ENCODE measurements around the gene WIPF2.
"Not testable (repeated sequence)": the region's sequence is repeated elsewhere in the genome, so short reads cannot be mapped to it uniquely, and the experiment has no call there.

WIPF2 gene

DNA sequence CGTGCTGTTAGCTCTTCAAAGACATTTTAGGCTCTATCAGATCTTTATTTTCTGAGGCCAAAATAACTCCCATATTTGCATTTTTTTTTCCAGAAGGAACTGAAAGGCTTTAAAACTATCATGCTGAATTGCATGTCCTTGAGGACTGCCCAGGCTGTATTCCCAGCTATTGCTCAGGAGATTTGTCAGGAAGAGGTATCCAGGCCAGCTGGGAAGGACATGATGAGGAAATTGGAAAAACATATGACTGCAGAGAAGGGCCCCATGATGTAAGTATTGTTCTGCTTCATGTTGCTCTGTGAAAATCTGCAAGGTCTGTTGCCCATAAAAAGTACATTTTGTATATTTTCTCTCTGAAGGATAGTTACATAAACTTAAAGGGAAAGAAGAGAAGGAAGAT lies 74.3 kb downstream of the WIPF2 start:
- no peak for DNase-seq (ENCODE audit: low read depth)
- no peak overlapping the region for H3K4me3 ChIP-seq (ENCODE audit: control insufficient read depth, low read depth, low read length)
- TF ChIP-seq, protein P1, sequence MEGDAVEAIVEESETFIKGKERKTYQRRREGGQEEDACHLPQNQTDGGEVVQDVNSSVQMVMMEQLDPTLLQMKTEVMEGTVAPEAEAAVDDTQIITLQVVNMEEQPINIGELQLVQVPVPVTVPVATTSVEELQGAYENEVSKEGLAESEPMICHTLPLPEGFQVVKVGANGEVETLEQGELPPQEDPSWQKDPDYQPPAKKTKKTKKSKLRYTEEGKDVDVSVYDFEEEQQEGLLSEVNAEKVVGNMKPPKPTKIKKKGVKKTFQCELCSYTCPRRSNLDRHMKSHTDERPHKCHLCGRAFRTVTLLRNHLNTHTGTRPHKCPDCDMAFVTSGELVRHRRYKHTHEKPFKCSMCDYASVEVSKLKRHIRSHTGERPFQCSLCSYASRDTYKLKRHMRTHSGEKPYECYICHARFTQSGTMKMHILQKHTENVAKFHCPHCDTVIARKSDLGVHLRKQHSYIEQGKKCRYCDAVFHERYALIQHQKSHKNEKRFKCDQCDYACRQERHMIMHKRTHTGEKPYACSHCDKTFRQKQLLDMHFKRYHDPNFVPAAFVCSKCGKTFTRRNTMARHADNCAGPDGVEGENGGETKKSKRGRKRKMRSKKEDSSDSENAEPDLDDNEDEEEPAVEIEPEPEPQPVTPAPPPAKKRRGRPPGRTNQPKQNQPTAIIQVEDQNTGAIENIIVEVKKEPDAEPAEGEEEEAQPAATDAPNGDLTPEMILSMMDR (IDR thresholded peaks at IDR 0.05; ENCODE audit: control insufficient read depth, insufficient read depth, low read depth, low read length, missing control alignments), result no peak

DNA sequence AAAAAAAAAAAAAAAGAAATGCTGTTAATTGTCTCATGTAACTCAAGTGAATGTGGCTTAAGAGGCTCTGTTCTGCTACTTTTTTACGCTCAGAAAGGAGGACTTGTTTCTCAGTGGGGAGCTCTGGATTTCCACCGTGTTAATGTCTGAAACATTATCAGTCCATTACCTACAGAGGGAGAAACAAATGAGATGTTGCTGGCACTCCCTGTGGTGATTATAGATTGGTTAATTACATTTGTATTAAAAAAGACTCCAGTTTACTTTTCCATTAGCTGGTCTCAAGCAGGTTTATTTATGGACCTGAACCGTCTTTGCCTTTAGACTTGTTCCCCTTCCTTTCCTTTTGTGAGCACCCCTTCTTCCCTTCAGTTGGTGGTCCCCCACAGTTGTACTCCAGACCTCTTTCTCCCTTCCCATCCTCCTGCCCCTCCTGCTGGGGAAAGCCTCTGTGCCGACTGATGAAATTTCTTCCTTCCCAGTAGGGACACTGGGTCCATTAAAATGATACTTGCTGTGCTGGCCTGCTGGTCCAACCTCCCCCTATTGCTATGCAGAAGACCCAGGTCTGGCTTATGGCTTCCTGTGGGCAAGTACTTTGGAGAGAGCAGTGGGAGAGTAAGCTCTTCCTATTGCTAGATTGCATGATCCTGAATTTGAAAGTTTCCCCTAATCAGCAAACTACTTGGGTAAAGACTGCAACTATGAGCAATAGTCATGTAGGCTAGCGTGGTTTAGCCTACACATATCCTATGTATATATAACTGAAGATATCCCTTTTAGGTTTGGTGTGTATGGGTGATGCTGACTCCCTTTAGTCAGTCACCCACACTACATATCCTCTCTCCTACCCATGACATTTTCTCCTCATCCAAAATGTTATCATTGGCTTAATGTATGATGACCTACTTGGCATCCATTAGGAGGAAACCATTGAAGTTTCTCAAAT lies 76.7 kb downstream of the WIPF2 start:
- TF ChIP-seq, protein P1 (IDR thresholded peaks at IDR 0.05; ENCODE audit: control insufficient read depth, insufficient read depth, low read depth, low read length, missing control alignments), result no peak

DNA sequence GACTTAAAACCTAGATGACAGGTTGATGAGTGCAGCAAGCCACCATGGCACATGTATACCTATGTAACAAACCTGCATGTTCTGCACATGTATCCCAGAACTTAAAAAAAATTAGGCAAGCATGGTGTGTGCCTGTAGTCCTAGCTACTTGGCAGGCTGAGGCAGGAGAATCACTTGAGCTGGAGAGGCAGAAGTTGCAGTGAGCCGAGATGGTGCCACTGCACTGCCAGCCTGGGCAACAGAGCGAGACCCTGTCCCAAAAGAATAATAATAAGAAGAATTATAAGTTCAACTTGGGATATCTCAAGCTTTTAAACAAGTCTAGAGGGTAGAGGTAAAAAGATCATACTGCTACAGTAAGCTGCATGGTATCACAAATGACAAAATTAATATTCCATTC lies 78.4 kb downstream of the WIPF2 start:
- H3K4me3 ChIP-seq (ENCODE audit: control insufficient read depth, low read depth, low read length), result no peak overlapping the region
- no peak for DNase-seq (ENCODE audit: low read depth)
- TF ChIP-seq, protein P1 (IDR thresholded peaks at IDR 0.05; ENCODE audit: control insufficient read depth, insufficient read depth, low read depth, low read length, missing control alignments), result no peak

More for the DNA sequence above, 76.7 kb downstream of the WIPF2 start:
- no peak overlapping the region for H3K4me3 ChIP-seq (ENCODE audit: control insufficient read depth, low read depth, low read length)
- DNase-seq (ENCODE audit: low read depth), result no peak

DNA sequence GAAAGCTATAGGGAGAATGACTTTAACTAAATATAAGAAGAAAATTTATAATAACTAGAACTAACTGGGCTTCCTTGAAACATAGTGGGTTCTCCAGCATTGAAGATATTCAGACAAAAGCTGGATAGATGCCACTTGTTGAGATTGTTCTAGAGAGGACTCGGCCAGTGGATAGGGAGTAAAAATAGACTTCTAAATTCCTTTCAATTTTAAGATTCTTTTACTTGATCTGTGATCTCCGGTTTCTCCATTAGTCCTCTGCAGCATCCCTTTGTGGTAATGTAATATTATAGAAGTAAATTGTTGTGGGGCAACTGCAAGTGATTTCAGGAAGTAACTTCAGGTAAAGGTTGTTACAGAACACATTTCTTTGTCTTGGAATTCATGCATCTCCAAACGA lies 79.6 kb downstream of the WIPF2 start:
- TF ChIP-seq, protein P1 (IDR thresholded peaks at IDR 0.05; ENCODE audit: control insufficient read depth, insufficient read depth, low read depth, low read length, missing control alignments), result no peak
- no peak for DNase-seq (ENCODE audit: low read depth)
- H3K4me3 ChIP-seq (ENCODE audit: control insufficient read depth, low read depth, low read length), result no peak overlapping the region

DNA sequence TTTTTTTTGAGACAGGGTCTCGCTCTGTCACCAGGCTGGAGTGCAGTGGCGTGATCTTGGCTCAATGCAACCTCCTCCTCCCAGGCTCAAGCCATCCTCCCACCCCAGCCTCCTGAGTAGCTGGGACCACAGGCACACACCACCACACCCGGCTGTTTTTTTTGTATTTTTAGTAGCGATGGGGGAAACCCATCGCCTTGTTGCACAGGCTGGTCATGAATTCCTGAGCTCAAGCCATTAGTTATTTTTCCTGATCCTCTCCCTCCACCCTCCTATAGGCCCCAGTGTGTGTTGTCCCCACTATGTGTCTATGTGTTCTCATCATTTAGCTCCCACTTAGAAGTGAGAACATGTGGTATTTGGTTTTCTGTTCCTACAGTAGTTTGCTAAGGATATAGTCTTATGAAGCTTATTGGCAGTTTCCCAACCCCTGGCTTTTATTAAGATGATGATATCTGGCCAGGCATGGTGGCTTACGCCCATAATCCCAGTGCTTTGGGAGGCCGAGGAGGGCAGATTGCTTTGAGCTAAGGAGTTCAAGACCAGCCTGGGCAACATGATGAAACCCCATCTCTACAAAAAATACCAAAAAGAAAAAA lies 80.2 kb downstream of the WIPF2 start:
- not testable (repeated sequence) for DNase-seq (ENCODE audit: low read depth); H3K4me3 ChIP-seq (ENCODE audit: control insufficient read depth, low read depth, low read length)

DNA sequence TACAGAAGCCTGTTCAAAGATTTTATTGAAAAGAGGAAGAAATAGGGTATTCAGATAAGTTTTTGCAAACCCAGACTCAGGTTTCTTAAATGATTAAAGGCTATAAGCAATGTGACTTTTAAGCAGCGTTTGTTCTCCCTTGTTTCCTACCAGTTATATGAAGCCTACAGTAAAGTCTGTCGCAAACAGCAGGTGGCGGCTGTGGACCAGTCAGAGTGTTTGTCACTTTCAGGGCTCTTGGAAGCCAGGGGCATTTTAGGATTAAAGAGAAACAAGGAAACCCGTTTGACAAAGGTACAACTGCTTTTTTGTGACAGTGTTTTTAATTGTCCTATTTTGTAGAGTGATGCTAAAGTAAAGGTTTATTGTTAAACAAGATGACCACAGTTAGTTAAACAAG lies 82.2 kb downstream of the WIPF2 start:
- no peak for DNase-seq (ENCODE audit: low read depth)
- H3K4me3 ChIP-seq (ENCODE audit: control insufficient read depth, low read depth, low read length), result no peak overlapping the region
- TF ChIP-seq, protein P1 (IDR thresholded peaks at IDR 0.05; ENCODE audit: control insufficient read depth, insufficient read depth, low read depth, low read length, missing control alignments), result no peak

DNA sequence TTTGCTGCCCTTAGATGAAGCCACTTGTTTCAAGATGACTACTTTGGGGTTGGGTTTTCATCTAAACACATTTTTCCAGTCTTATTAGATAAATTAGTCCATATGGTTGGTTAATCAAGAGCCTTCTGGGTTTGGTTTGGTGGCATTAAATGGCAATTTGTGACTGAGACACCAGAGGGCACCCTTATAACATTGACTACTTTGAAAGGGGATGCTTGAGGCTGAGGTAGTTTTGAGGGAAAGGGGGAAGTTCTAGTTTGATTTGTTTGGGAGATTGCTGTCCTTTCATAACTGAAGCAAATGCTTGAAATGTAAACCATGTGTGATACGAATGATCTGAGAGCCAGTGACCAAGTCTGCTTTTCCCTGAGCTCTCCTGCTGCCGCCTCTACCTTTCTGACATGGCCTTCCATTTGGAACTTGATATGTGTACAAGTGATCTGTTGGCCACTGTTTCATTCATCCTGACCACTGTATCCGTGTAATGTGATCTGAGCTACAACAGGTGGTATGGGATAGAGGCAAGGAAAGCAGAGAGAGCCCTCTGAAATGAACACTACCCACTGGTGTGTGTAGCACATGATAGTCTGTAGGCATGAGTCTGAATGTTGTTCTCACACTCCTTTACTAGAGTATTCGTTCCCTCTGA lies 84.0 kb downstream of the WIPF2 start:
- DNase-seq (ENCODE audit: low read depth), result no peak
- no peak overlapping the region for H3K4me3 ChIP-seq (ENCODE audit: control insufficient read depth, low read depth, low read length)
- TF ChIP-seq, protein P1 (IDR thresholded peaks at IDR 0.05; ENCODE audit: control insufficient read depth, insufficient read depth, low read depth, low read length, missing control alignments), result peak; percentile 67
